Activated CD4-positive, CD25-positive, alpha-beta regulatory T cell treated with anti-CD3 and anti-CD28 coated beads, Interleukin-2, amount 50 U/mL, for 24 hours (primary cell): Measurements from ENCODE around the gene PRSS1.

ENCODE experiments used
- ATAC-seq, 2 donors: fragments of 150-1000 bp; cut with Tn5 transposase; one replicate each; pipeline ENCODE4 v1.10.0; 2021; ENCODE audit warnings: mild to moderate bottlenecking in 1 of 2, moderate library complexity in 1 of 2

Gene PRSS1

GRCh38 chr7:142795339-142795863 is 46.1 kb downstream of the PRSS1 start:
- ATAC-seq: peak; percentile 9 to 12

GRCh38 chr7:142796001-142796500 is 46.8 kb downstream of the PRSS1 start:
- ATAC-seq: no peak

DNA sequence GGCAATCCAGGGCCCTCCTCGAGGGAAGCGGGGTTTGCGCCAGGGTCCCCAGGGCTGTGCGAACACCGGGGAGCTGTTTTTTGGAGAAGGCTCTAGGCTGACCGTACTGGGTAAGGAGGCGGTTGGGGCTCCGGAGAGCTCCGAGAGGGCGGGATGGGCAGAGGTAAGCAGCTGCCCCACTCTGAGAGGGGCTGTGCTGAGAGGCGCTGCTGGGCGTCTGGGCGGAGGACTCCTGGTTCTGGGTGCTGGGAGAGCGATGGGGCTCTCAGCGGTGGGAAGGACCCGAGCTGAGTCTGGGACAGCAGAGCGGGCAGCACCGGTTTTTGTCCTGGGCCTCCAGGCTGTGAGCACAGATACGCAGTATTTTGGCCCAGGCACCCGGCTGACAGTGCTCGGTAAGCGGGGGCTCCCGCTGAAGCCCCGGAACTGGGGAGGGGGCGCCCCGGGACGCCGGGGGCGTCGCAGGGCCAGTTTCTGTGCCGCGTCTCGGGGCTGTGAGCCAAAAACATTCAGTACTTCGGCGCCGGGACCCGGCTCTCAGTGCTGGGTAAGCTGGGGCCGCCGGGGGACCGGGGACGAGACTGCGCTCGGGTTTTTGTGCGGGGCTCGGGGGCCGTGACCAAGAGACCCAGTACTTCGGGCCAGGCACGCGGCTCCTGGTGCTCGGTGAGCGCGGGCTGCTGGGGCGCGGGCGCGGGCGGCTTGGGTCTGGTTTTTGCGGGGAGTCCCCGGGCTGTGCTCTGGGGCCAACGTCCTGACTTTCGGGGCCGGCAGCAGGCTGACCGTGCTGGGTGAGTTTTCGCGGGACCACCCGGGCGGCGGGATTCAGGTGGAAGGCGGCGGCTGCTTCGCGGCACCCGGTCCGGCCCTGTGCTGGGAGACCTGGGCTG is 47.5 kb downstream of the PRSS1 start:
- ATAC-seq: peak; percentile 2 to 5

- ATAC-seq: peak; percentile 11 to 15
These were observed 48.4 kb downstream of the PRSS1 start for GRCh38 chr7:142797391-142798377.

DNA sequence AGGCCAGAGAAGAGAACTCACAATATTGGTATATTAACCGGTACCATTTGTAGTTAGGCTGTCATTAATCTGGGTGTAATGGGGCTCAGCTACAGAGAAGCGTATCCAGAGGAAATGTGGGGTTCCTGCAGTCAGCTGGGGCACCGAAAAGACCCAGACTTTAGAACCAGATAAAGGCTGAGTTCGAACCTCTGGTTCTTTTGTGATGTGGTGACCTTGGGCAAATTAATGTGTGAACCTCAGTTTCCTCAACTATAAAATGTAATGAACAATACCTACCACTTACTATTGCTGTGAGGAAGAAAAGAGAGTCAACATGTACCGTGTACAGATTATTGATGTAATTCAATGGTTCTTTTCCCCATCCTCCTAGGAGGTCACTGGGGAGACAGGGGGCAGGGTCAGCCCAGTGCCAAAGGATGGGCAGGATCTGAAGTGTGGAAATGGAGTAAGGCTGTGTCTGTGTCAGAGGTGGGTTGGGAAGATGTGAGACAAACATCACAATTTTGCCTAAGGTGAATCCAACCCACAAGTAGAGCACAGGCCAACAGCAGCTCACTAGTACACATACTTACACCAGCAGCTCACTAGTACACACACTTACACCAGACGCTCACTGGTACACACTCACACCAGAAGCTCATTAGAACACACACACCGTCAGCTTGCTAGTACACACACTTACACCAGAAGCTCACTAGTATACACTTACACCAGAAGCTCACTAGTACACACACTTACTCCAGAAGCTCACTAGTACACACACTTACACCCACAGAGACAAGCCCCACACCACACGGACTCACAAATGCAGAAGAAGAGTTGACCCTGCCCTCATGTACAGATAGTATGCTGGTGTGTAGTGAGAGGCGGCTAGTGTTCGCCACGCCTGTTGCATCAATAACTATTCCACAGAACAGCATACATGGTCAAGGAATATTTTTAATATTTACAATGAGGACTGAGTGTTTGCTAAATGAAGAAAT is 49.5 kb downstream of the PRSS1 start:
- ATAC-seq: peak; percentile 9 to 14

GRCh38 chr7:142799437-142799835 is 50.2 kb downstream of the PRSS1 start:
- ATAC-seq: no peak

DNA sequence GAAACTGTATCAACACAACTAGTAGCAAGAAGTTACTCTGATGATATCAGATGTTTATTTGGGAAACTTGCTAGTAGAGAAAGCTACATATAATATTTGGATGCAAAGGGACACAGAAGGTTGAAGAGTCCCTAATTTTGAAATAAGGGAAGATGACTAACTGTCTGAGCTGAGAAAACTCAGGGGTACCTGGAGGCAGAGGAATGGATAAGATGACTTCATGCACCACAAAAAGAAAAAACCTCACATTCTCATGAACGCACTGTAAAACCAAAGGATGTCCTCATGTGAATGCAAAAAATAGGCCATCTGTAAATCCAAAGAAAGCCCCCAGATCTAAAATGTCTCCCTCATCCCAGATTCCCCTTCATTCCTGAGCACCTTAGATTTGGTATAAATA is 50.8 kb downstream of the PRSS1 start:
- peak; percentile 10 to 24 for ATAC-seq

DNA sequence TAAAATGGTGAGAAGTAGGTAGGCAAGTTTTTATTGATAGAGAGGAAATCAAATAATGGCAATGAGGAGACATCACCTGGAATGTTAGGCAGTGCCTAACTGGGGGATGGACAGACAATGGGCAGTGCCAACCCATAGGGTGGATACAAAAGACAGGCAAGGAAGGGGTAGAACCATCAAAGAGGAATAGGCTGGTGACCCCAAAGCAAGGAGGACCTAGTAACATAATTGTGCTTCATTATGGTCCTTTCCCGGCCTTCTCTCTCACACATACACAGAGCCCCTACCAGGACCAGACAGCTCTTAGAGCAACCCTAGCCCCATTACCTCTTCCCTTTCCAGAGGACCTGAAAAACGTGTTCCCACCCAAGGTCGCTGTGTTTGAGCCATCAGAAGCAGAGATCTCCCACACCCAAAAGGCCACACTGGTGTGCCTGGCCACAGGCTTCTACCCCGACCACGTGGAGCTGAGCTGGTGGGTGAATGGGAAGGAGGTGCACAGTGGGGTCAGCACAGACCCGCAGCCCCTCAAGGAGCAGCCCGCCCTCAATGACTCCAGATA is 51.5 kb downstream of the PRSS1 start:
- no peak for ATAC-seq

DNA sequence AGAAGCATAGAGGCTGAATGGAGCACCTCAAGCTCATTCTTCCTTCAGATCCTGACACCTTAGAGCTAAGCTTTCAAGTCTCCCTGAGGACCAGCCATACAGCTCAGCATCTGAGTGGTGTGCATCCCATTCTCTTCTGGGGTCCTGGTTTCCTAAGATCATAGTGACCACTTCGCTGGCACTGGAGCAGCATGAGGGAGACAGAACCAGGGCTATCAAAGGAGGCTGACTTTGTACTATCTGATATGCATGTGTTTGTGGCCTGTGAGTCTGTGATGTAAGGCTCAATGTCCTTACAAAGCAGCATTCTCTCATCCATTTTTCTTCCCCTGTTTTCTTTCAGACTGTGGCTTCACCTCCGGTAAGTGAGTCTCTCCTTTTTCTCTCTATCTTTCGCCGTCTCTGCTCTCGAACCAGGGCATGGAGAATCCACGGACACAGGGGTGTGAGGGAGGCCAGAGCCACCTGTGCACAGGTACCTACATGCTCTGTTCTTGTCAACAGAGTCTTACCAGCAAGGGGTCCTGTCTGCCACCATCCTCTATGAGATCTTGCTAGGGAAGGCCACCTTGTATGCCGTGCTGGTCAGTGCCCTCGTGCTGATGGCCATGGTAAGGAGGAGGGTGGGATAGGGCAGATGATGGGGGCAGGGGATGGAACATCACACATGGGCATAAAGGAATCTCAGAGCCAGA is 52.5 kb downstream of the PRSS1 start:
- ATAC-seq: no peak

GRCh38 chr7:142802301-142802700 is 53.0 kb downstream of the PRSS1 start:
- no peak for ATAC-seq
